OCI-LY1 (cell line): ENCODE results near the gene ZEB1.

Experiments used
- H2AFZ ChIP-seq: fragments of 200-600 bp; sonication (generic), shearing (Covaris generic); 2 replicates; pipeline ENCODE4 v1.6.0; 2014; ENCODE audit warnings: antibody characterized with exemption, mild to moderate bottlenecking, low read length
- H3F3A ChIP-seq: fragments of 200-600 bp; sonication (generic), shearing (Covaris generic); 2 replicates; pipeline ENCODE4 v1.6.0; 2014; ENCODE audit warnings: mild to moderate bottlenecking, antibody characterized with exemption, low read length, moderate library complexity; ENCODE audit not compliant: insufficient read depth
- H3K27ac ChIP-seq: fragments of 200-600 bp; sonication (generic); 2 replicates; pipeline ENCODE4 v1.5.1; 2014; ENCODE audit warnings: low read length, mixed run types, mild to moderate bottlenecking, low read depth; ENCODE audit not compliant: poor library complexity, severe bottlenecking
- H3K27me3 ChIP-seq: fragments of 200-600 bp; sonication (generic); 2 replicates; pipeline ENCODE4 v1.6.0; 2014; ENCODE audit warnings: antibody characterized with exemption, mild to moderate bottlenecking, low read length, moderate library complexity; ENCODE audit not compliant: insufficient read depth
- H3K36me3 ChIP-seq: fragments of 200-600 bp; sonication (generic); 2 replicates; pipeline ENCODE4 v1.6.1; 2014; ENCODE audit warnings: mild to moderate bottlenecking, antibody characterized with exemption, low read length, moderate library complexity, mixed read lengths; ENCODE audit not compliant: insufficient read depth
- H3K4me1 ChIP-seq: fragments of 200-600 bp; sonication (generic); 2 replicates; pipeline ENCODE4 v1.5.1; 2014; ENCODE audit warnings: mild to moderate bottlenecking, low read length, moderate library complexity; ENCODE audit not compliant: insufficient read depth, severe bottlenecking
- H3K4me2 ChIP-seq: fragments of 200-600 bp; sonication (generic), shearing (Covaris generic); 2 replicates; pipeline ENCODE4 v1.6.1; 2014; ENCODE audit warnings: low read length
- H3K4me3 ChIP-seq: fragments of 200-600 bp; sonication (generic); 2 replicates; pipeline ENCODE4 v1.5.1; 2014; ENCODE audit warnings: low read length, low read depth, mild to moderate bottlenecking, mixed read lengths; ENCODE audit not compliant: poor library complexity, severe bottlenecking
- H3K79me2 ChIP-seq: fragments of 200-600 bp; shearing (Covaris generic); 2 replicates; pipeline ENCODE4 v1.6.1; 2016; ENCODE audit warnings: mixed run types, low read length, mixed read lengths; ENCODE audit not compliant: insufficient read depth
- H3K9ac ChIP-seq: fragments of 200-600 bp; sonication (generic), shearing (Covaris generic); 2 replicates; pipeline ENCODE4 v1.6.1; 2014; ENCODE audit warnings: mild to moderate bottlenecking, low read length, mixed read lengths
- H3K9me2 ChIP-seq: fragments of 200-600 bp; sonication (generic), shearing (Covaris generic); 2 replicates; pipeline ENCODE4 v1.6.1; 2014; ENCODE audit warnings: low read depth, mild to moderate bottlenecking, low read length, mixed read lengths
- H3K9me3 ChIP-seq: fragments of 200-600 bp; shearing (Covaris generic); 2 replicates; pipeline ENCODE4 v1.6.1; 2014; ENCODE audit warnings: low read length, mixed read lengths
- H4K20me1 ChIP-seq: fragments of 200-600 bp; sonication (generic), shearing (Covaris generic); 2 replicates; pipeline ENCODE4 v1.6.0; 2016; ENCODE audit warnings: mild to moderate bottlenecking, low read length; ENCODE audit not compliant: insufficient read depth
- CTCF ChIP-seq: fragments of 200-600 bp; sonication (generic), shearing (Covaris generic); IDR thresholded peaks from 2 replicates; pipeline ENCODE4 v1.5.1; 2017; ENCODE audit warnings: mild to moderate bottlenecking, antibody characterized with exemption, low read length, moderate library complexity, mixed read lengths
- EZH2 ChIP-seq: fragments of 200-600 bp; sonication (generic), shearing (Covaris generic); IDR thresholded peaks from 2 replicates; pipeline ENCODE4 v1.8.0; 2017; ENCODE audit warnings: borderline replicate concordance, mixed run types, mild to moderate bottlenecking, antibody characterized with exemption, low read length, moderate library complexity, mixed read lengths

The ZEB1 gene

GRCh38 chr10:31346953-31347352, 27.9 kb downstream of the ZEB1 start:
- no peaks in the 10 kb centered on the region for H3K36me3 ChIP-seq
- no peak overlapping the region for H2AFZ ChIP-seq
- no peak overlapping the region for H3K27ac ChIP-seq
- H3K4me1 ChIP-seq = peaks cover 18% of the 10 kb centered on the region
- H3K79me2 ChIP-seq = peaks cover 97% of the 10 kb centered on the region
- H3K4me3 ChIP-seq = no peak overlapping the region
- TF ChIP-seq CTCF (no peak), EZH2 (no peak)
- H3K9me2 ChIP-seq = no peaks in the 10 kb centered on the region
- H3K27me3 ChIP-seq = no peaks in the 10 kb centered on the region
- no peak overlapping the region for H3K9ac ChIP-seq
- H4K20me1 ChIP-seq = 0 out of 2 replicates have a peak, but pooled peaks cover 2% of the 10 kb centered on the region
- H3F3A ChIP-seq = no peaks in the 10 kb centered on the region; the same call in 1 of the 2 replicates
- no peaks in the 10 kb centered on the region for H3K9me3 ChIP-seq
- no peak overlapping the region for H3K4me2 ChIP-seq

GRCh38 chr10:31347705-31348104, 28.7 kb downstream of the ZEB1 start:
- Histone ChIP-seq H3K9me3 (no peaks in the 10 kb centered on the region), H4K20me1 (0 out of 2 replicates have a peak, but pooled peaks cover 2% of the 10 kb centered on the region), H3F3A (no peaks in the 10 kb centered on the region; the same call in 1 of the 2 replicates), H3K4me1 (peaks cover 13% of the 10 kb centered on the region), H3K9me2 (no peaks in the 10 kb centered on the region), H3K79me2 (peaks cover 93% of the 10 kb centered on the region), H3K27me3 (no peaks in the 10 kb centered on the region), H3K4me2 (no peak overlapping the region), H2AFZ (no peak overlapping the region), H3K4me3 (no peak overlapping the region), H3K27ac (no peak overlapping the region), H3K36me3 (no peaks in the 10 kb centered on the region), H3K9ac (no peak overlapping the region)
- TF ChIP-seq CTCF (no peak), EZH2 (no peak)

GRCh38 chr10:31350891-31351290, 31.9 kb downstream of the ZEB1 start:
- no peaks in the 10 kb centered on the region for H3K36me3 ChIP-seq
- no peaks in the 10 kb centered on the region; the same call in 1 of the 2 replicates for H3F3A ChIP-seq
- no peak overlapping the region for H2AFZ ChIP-seq
- TF ChIP-seq CTCF (no peak), EZH2 (no peak)
- H3K27me3 ChIP-seq = no peaks in the 10 kb centered on the region
- H3K79me2 ChIP-seq = peaks cover 92% of the 10 kb centered on the region
- H3K4me3 ChIP-seq = no peak overlapping the region
- no peaks in the 10 kb centered on the region for H3K9me3 ChIP-seq
- peaks cover 5% of the 10 kb centered on the region for H3K4me1 ChIP-seq
- no peak overlapping the region for H3K4me2 ChIP-seq
- no peaks in the 10 kb centered on the region for H4K20me1 ChIP-seq
- no peak overlapping the region for H3K9ac ChIP-seq
- H3K27ac ChIP-seq = no peak overlapping the region
- H3K9me2 ChIP-seq = no peaks in the 10 kb centered on the region
